Ishikawa (cell line): ENCODE data around the gene LYSMD1.

ENCODE experiments used
- CEBPB ChIP-seq: IDR thresholded peaks from 2 replicates; pipeline ENCODE4 v1.6.1; 2012
- CREB1 ChIP-seq: IDR thresholded peaks from 2 replicates; pipeline ENCODE4 v1.6.1; 2012; ENCODE audit warnings: low read depth
- EGR1 ChIP-seq: IDR thresholded peaks from 2 replicates; pipeline ENCODE4 v1.6.1; 2012
- EP300 ChIP-seq: IDR thresholded peaks from 2 replicates; pipeline ENCODE4 v1.6.1; 2012; ENCODE audit warnings: borderline replicate concordance
- FOXM1 ChIP-seq: IDR thresholded peaks from 2 replicates; pipeline ENCODE4 v1.6.1; 2012; ENCODE audit warnings: low read depth, borderline replicate concordance
- NFIC ChIP-seq: IDR thresholded peaks from 2 replicates; pipeline ENCODE4 v1.6.1; 2012
- RAD21 ChIP-seq: IDR thresholded peaks from 2 replicates; pipeline ENCODE4 v1.6.1; 2012; ENCODE audit warnings: low read depth
- TAF1 ChIP-seq: IDR thresholded peaks from 2 replicates; pipeline ENCODE4 v1.6.1; 2012; ENCODE audit warnings: low read depth, mild to moderate bottlenecking
- TCF12 ChIP-seq: IDR thresholded peaks from 2 replicates; pipeline ENCODE4 v1.6.1; 2012; ENCODE audit warnings: low read depth
- TEAD4 ChIP-seq: IDR thresholded peaks from 2 replicates; pipeline ENCODE4 v1.6.1; 2012
- YY1 ChIP-seq: IDR thresholded peaks from 2 replicates; pipeline ENCODE4 v1.6.1; 2012; ENCODE audit warnings: low read depth
- ZBTB7A ChIP-seq: IDR thresholded peaks from 2 replicates; pipeline ENCODE4 v1.6.1; 2012; ENCODE audit warnings: low read depth
- TF ChIP-seq, protein P1 (sequence below): IDR thresholded peaks from 2 replicates; pipeline ENCODE4 v1.6.1; 2012; ENCODE audit warnings: low read depth, mild to moderate bottlenecking
- TF ChIP-seq, protein P2 (sequence below): IDR thresholded peaks from 2 replicates; pipeline ENCODE4 v1.6.1; 2012
- TF ChIP-seq, protein P3 (sequence below): IDR thresholded peaks from 2 replicates; pipeline ENCODE4 v1.6.1; 2012

Gene LYSMD1

DNA sequence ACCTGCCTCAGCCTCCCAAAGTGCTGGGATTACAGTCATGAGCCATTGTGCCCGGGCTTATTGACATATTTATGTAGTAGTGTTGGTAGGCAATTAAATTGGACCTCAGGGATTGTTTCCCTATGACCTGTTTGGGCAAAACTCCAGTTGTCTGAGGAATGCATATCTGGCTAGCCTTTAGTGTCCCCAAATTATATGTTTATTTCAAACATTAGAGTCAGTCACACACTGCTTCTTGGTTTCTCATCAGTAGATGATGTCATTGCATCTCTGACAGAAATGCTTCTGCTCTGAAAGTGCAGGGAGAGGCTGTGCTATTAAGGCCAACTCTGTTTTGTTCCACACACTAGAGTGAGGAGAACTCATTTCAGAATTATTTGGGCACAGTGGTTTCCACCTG is 45.1 kb upstream of the LYSMD1 start:
- no peak for TF ChIP-seq TEAD4
- no peak for TF ChIP-seq ZBTB7A
- TF ChIP-seq EGR1 = no peak
- no peak for TF ChIP-seq NFIC
- TF ChIP-seq EP300 = no peak
- no peak for TF ChIP-seq YY1
- no peak for TF ChIP-seq TCF12
- TF ChIP-seq, protein P1, sequence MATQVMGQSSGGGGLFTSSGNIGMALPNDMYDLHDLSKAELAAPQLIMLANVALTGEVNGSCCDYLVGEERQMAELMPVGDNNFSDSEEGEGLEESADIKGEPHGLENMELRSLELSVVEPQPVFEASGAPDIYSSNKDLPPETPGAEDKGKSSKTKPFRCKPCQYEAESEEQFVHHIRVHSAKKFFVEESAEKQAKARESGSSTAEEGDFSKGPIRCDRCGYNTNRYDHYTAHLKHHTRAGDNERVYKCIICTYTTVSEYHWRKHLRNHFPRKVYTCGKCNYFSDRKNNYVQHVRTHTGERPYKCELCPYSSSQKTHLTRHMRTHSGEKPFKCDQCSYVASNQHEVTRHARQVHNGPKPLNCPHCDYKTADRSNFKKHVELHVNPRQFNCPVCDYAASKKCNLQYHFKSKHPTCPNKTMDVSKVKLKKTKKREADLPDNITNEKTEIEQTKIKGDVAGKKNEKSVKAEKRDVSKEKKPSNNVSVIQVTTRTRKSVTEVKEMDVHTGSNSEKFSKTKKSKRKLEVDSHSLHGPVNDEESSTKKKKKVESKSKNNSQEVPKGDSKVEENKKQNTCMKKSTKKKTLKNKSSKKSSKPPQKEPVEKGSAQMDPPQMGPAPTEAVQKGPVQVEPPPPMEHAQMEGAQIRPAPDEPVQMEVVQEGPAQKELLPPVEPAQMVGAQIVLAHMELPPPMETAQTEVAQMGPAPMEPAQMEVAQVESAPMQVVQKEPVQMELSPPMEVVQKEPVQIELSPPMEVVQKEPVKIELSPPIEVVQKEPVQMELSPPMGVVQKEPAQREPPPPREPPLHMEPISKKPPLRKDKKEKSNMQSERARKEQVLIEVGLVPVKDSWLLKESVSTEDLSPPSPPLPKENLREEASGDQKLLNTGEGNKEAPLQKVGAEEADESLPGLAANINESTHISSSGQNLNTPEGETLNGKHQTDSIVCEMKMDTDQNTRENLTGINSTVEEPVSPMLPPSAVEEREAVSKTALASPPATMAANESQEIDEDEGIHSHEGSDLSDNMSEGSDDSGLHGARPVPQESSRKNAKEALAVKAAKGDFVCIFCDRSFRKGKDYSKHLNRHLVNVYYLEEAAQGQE = no peak
- no peak for TF ChIP-seq TAF1
- TF ChIP-seq, protein P2, sequence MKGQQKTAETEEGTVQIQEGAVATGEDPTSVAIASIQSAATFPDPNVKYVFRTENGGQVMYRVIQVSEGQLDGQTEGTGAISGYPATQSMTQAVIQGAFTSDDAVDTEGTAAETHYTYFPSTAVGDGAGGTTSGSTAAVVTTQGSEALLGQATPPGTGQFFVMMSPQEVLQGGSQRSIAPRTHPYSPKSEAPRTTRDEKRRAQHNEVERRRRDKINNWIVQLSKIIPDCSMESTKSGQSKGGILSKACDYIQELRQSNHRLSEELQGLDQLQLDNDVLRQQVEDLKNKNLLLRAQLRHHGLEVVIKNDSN = no peak
- TF ChIP-seq FOXM1 = no peak
- TF ChIP-seq CREB1 = no peak
- TF ChIP-seq CEBPB = no peak
- TF ChIP-seq, protein P3, sequence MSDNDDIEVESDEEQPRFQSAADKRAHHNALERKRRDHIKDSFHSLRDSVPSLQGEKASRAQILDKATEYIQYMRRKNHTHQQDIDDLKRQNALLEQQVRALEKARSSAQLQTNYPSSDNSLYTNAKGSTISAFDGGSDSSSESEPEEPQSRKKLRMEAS = no peak
- TF ChIP-seq RAD21 = no peak

DNA sequence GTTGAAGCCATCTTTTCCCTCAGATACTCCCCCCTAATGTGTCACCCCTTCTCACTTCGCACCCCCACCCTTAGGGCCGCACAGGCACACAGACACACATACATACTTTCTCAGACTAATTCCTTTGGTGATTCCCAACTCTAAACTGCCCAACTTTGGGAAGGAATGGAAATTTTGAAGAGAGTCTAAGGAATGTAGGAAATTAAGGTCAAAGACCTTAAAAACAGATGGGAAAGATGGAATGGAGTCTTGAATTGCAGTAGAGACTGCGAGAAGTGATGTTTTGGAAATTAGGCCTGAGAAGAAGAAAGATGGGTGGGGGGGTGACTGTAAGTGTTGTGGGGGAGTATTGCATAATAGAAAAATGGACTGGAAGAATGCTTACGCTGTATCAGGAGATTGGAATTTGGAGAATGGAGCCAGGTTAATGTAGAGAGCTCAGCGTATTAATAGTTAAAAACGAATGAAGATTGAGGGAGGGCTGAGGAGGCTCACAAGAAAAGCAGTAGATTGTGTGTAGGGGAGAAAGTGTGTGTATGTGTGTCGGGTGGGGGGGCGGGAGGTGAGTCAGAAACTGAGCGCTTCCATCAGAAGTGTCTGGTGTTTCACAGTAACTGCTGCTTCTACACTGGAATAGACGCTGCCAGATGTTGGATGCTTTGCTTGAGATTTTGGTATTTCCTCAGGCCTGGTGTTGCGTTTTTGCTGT is 34.3 kb upstream of the LYSMD1 start:
- TF ChIP-seq CEBPB (peak; percentile 85), TEAD4 (peak; percentile 8; the same call in 1 of the 2 replicates), TCF12 (no peak)

DNA sequence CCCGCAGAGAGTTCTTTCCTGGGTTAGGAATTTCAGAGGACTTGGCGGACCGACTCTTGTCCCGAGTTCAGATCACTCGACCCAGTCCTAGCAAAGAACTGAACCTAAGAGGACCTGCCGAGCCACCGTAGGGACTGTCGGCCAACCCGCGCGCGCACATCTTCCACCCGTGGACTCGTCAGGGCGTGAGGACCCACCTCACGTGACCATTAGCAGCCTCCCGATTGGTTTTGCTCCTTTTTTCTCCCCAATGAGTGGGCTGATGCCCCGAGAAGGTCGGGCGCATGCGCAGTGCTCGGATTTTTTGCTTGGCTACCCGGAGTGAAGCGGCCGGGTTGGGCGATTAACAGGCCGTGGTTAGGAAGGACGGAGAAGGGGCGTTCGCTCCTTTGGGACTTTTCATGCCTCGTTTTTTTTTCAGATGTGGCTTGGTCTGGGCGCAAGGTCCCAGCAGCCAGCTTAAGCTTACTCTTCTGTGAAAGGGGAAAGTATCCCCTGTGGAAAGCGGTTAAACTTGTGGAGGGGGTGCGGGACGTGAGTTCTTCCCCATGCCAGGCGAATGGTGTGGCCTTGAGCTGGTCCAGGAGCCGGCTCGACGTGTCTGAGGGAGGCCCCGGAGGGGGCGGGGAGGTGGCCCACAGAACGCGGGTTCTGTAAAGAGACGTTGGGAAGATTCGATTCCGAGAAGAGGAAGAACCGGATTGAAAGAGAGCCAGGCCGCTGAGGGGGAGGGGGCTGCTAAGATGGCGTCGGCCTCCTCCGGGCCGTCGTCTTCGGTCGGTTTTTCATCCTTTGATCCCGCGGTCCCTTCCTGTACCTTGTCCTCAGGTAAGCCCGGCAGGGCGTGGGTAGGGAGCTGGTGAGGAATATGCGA is 32.8 kb upstream of the LYSMD1 start, which contains the start of gene PIP5K1A:
PIP5K1A (plus strand) TSS at position 299 of the 874 bp plus-strand sequence; CDS start at position 744, 445 bp downstream.
- TF ChIP-seq TAF1 = peak; percentile 70; the same call in 1 of the 2 replicates
- TF ChIP-seq CEBPB = no peak
- no peak for TF ChIP-seq FOXM1
- TF ChIP-seq, protein P3 = peak; percentile 83
- TF ChIP-seq RAD21 = no peak
- TF ChIP-seq EGR1 = 0 out of 2 replicates have a peak, but pooled peaks have one; percentile 3
- TF ChIP-seq, protein P2 = peak; percentile 99
- 0 out of 2 replicates have a peak, but pooled peaks have one; percentile 4 for TF ChIP-seq TEAD4
- peak; percentile 90 for TF ChIP-seq YY1
- TF ChIP-seq ZBTB7A = peak; percentile 57; the same call in 1 of the 2 replicates
- TF ChIP-seq, protein P1 = no peak
- 0 out of 2 replicates have a peak, but pooled peaks have one; percentile 6 for TF ChIP-seq TCF12

DNA sequence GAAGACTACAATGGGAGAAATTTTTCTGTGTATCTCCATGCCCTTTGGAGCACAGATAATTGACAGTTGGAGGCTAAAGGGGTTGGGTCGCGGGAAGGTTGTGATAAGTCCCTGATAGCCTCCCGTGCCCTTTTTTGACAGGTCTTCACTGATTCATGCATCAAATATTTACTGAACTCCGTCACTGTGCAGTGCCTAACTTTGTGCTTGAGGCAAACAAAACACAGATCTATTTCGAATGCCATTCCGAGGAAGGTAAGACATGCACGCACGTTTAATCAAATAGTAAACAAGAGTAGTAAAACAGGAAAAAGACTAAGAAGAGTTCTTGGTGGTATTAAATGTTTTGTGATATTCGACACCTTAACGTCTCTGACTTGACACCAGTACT is 32.2 kb upstream of the LYSMD1 start:
- no peak for TF ChIP-seq TAF1
- no peak for TF ChIP-seq CEBPB
- no peak for TF ChIP-seq TCF12
- TF ChIP-seq, protein P3 = no peak
- no peak for TF ChIP-seq CREB1
- TF ChIP-seq YY1 = no peak
- no peak for TF ChIP-seq EGR1
- TF ChIP-seq EP300 = no peak
- TF ChIP-seq, protein P2 = no peak
- TF ChIP-seq ZBTB7A = no peak
- no peak for TF ChIP-seq RAD21
- TF ChIP-seq, protein P1 = no peak
- TF ChIP-seq FOXM1 = no peak
- TF ChIP-seq NFIC = no peak
